Activated CD4-positive, CD25-positive, alpha-beta regulatory T cell treated with anti-CD3 and anti-CD28 coated beads, Interleukin-2, amount 50 U/mL, for 24 hours (primary cell): ENCODE data around the gene PRKN.

ENCODE experiments used
- ATAC-seq, 2 donors: fragments of 150-1000 bp; cut with Tn5 transposase; one replicate each; pipeline ENCODE4 v1.10.0; 2021; ENCODE audit warnings: mild to moderate bottlenecking in 1 of 2, moderate library complexity in 1 of 2

PRKN gene

GRCh38 chr6:162157167-162157870, 570.2 kb downstream of the PRKN start:
- ATAC-seq, result no peak

- no peak for ATAC-seq
Observed at GRCh38 chr6:162156146-162156545, 571.4 kb downstream of the PRKN start.

DNA sequence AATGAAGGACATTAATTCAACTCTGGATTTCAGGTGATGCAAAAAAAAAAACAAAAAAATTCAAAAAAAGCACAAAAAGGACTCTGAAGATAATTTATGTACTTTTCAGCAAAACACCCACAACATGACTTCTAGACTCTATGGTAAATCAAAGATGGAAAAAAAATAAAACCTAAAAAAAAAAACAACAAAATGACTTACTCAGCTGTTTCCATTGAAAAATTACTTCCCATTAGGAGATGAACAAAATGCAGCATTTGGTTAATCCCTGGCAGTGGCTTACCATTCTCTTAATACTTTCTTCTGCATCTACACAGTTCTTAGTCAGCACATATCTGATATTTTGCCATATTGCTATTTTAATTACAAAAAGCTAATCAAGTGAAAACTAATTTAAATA, 572.6 kb downstream of the PRKN start:
- ATAC-seq, result no peak

GRCh38 chr6:162154001-162154400, 573.6 kb downstream of the PRKN start:
- no peak for ATAC-seq

- ATAC-seq, result no peak
Observed at GRCh38 chr6:162153120-162153519, 574.4 kb downstream of the PRKN start.

- ATAC-seq, result no peak
Observed at GRCh38 chr6:162151021-162151665, 576.4 kb downstream of the PRKN start.

DNA sequence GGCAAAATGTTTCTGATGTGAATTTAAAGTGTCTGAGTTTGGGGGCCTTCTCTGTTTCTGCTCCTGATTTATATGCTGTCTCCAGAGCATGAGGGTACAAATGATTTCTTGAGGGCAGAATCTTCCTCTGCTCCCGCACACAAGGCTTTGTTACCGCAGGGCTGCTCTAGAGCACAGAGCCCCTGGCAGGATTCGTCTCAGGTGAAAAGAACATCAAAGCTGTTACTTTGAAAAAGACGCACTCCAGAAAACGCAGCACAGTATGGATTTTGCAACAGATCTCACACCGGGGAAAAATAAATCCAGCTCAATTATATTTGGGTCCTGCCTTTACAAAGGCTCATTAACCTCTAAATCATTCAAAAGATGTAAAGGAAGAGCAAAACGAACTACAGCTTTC, 577.3 kb downstream of the PRKN start:
- ATAC-seq, result no peak

- no peak for ATAC-seq
Observed at GRCh38 chr6:162149786-162150185, 577.8 kb downstream of the PRKN start.

- no peak for ATAC-seq
Observed at GRCh38 chr6:162147805-162148204, 579.8 kb downstream of the PRKN start.

DNA sequence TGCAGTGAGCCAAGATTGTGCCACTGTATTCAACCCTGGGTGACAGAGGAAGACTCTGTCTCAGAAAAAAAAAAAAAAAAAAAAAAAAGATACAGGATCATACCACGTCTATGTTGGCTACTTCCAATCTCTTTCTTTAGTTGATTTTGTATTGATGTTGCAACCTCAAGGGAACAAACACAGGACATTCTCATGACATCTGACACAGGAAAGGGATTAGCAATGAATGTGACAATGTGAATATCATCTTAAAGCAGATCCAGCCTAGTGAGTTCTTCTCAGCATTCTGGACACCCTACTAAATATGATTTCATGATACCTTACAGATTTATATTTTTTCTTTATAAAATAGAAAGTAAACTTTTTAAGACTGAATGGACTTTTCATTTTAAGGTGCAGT, 580.3 kb downstream of the PRKN start:
- ATAC-seq, result no peak

DNA sequence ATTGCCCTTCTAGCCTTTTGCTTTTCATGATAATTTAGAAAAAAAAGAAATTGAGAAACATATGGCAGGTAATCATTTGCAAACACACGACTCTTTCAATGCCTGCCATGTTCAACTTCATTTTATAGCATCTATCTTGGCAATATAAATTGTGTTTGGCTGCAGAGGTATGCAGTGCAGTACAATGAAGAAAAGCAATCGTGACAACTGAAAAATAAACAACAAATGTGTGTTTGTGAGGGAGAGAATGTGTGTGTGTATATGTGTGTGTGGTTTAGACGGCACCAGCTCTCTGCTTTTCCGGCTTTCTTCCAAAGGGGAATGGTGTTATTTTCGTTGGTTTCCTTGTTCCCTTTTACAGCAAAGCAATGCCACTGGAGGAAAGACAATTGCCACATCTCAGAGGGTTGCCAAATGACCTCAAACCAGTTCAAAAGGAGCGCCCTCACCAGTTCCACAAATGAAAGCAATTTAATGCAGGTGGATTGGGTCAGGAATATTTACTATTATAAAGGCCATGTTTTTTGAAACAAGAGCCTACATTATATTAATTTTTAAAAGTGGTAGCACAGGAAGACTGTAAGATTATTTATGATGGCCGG, 587.2 kb downstream of the PRKN start:
- ATAC-seq, result no peak

DNA sequence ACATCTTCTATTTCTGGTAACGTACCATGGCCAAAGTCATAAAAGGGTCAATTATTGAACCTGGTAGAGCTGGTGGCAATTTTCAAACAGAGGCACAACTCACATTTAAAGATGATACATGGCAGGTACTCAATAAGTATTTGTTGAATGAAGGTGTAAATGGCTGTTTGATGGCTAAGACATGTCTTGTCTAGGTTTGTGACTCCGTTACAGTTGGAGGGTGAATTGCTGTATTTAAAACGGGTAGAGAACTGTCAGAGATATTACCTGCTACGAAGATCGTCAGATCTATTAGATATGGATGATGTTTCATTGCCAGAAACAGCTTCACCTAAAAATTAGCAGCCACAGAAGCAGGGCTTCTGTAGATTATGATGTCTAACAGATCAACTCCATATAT, 601.9 kb downstream of the PRKN start:
- no peak for ATAC-seq

DNA sequence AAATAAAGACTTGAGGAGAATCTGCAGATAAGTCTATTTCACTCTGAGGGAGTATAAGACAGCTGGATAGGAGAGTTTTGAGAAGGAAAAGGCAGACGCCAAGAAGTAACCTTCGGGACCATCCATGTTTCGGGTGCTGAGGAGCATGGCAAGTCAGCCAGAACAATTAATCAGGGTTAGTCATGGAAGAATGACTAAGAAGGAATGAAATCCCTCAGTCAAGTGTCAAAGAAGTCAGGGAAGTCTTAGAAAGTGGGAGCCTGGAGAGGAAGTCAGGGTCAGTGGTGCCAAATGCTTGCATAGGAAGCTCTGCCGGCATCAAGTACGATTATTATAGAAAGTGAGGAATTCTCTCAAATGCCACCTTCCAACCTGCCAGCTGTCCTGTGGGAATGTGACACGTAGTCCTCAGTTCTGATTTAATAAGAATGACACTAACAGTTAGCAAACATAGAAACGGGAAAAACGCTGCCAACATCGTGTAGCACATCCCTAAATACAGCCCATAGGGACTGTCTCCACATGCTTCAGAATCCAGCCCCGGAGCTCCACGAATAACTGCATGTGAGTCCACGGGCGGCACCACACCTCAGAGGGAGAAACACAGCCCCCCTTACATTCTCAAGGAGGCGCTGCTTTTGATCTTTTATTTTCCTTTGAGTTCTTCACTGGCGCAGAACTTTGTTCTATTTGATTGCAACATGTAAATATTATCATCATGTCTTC, 602.7 kb downstream of the PRKN start:
- ATAC-seq, result no peak

GRCh38 chr6:162123797-162124196, 603.8 kb downstream of the PRKN start:
- no peak for ATAC-seq

GRCh38 chr6:162119341-162119740, 608.2 kb downstream of the PRKN start:
- no peak for ATAC-seq

- ATAC-seq, result no peak
Observed at GRCh38 chr6:162118706-162119105, 608.9 kb downstream of the PRKN start.

DNA sequence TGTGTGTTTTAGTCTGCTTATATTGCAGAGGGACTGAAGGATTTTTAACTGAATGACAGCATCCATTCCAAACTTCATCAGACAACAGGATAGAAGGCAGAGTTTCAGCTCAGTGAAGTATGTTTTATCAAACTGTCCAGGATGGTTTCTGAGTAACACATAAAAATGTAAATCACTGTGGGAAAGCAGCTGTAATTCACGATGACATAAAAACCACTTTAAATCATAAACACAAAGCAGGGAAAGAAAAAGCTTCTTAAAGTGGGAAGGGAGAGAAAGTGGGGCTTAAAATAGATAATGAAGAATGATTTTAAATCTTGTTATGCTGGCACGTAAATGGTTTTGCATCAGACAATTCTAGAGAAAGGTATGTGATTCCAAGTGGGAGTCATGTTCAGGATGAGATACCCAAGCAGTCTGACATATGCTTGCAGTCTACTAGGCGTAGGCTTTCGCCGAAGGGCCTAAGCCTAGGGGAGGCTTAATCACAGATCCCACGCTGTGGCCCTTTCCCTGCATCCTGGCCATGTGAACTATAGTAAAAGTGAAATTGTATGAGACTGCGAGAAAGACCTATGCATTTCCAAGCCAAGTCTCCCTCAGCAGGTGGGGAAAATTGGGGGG, 610.6 kb downstream of the PRKN start:
- ATAC-seq, result no peak

DNA sequence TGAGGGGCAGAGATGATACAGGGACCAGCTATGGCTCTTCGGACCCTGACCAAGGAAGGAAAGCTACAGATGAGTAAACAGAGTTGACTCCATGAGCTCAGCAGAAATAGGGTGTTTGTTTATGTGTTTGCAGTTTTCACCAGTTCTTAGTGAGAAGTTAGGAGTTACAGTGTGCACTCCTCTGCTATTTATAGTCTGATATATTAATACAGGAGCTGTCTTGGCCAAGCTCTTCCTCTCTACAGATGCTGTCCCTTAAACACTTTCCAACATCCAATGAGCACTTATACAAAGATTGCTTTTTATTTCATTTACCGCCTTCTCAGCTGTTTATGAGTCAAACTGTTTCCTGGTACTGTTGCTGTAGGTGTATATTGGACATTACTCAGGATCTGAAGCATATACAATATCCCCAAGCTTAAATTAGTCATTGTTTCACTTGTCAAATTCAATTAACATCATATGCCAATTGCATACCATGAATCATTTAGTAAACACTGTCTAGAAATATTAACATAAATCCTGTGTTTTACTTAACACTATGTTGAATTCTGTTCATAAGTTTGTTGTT, 618.0 kb downstream of the PRKN start:
- ATAC-seq, result peak in 1 of 2 donors; percentile 51

GRCh38 chr6:162108041-162108440, 619.5 kb downstream of the PRKN start:
- ATAC-seq, result no peak

GRCh38 chr6:162100096-162100495, 627.5 kb downstream of the PRKN start:
- ATAC-seq, result no peak

DNA sequence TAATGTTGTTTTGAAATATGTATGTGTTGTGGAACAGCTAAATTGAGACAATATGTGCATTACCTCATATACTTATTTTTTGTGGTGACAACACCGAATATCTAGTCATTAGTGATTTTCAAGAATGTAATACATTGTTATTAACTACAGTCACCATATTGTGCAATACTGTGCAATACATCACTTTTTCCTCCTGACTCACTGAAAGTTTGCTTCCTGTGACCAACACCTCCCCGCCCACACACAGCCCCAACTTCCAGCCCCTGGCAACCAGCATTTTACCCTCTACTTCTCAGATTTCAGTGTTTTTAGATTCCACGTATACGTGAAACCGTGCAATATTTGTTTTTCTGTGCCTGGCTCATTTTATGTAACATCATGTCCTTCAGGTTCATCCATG, 627.9 kb downstream of the PRKN start:
- ATAC-seq, result no peak

DNA sequence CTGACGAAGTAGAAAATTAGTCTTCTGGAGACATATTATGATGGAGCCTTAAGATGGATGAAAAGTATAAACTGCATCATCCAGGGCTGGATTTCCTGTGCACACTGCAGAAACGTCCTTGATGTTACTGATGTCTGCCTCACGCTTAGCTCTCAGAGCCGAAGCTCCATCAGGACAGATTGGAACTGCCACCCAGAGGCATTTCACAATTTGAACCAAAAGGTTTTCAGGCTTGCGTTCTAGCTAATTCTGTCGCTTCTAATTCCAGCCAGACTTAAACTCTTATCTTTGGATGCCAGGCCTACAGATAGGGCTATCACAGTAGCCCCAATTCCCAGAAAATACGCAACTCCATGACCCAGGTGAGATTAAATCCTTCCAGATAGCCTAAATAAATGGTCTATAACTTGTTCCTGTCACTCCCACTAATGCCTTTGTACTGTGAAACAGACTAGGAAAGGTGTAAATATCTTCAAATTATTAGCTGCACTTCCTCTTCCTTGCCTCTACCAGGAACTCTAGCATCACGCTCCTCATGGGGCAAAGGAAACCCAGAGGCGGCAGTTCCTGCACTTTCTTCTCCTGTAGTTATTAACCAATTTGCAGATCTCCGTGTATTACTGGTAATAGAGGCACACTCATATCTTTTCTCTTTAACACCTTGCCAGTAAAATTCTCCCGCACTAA, 634.6 kb downstream of the PRKN start:
- ATAC-seq, result no peak
